ENCODE measurements around the gene SHC3.

DNA sequence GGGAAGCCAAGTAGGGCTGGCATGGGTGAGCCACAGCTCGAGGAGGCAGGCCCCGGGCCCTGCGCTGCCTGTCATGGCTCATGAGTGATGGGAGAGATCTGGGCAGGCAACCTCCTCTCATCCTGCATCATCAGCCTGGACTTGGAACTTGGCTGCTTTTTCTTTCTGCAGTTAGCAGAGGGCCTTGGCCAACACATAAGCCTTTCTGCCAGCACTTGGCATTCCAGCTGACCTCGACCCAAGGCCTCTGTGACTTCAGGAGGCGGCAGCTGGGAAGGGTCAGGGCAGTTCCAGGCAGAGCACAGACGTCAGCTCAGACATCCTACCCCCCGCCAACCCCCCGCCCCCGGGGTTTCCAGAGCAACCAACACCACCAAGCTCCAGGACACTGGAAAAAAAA is 179.7 kb downstream of the SHC3 start:
- TF ChIP-seq POLR2A (IDR thresholded peaks at IDR 0.05; ENCODE audit: low read depth, low read length): no peak
- TF ChIP-seq, protein P1, sequence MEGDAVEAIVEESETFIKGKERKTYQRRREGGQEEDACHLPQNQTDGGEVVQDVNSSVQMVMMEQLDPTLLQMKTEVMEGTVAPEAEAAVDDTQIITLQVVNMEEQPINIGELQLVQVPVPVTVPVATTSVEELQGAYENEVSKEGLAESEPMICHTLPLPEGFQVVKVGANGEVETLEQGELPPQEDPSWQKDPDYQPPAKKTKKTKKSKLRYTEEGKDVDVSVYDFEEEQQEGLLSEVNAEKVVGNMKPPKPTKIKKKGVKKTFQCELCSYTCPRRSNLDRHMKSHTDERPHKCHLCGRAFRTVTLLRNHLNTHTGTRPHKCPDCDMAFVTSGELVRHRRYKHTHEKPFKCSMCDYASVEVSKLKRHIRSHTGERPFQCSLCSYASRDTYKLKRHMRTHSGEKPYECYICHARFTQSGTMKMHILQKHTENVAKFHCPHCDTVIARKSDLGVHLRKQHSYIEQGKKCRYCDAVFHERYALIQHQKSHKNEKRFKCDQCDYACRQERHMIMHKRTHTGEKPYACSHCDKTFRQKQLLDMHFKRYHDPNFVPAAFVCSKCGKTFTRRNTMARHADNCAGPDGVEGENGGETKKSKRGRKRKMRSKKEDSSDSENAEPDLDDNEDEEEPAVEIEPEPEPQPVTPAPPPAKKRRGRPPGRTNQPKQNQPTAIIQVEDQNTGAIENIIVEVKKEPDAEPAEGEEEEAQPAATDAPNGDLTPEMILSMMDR (IDR thresholded peaks at IDR 0.05; ENCODE audit: extremely low read depth in 1 of 2, insufficient read depth in 1 of 2, low read depth in 1 of 2, low read length in 2 of 2): no peak
- no peak for TF ChIP-seq EZH2 (IDR thresholded peaks at IDR 0.05; ENCODE audit: borderline replicate concordance, low read depth, low read length, severe bottlenecking)
- TF ChIP-seq, protein P2, sequence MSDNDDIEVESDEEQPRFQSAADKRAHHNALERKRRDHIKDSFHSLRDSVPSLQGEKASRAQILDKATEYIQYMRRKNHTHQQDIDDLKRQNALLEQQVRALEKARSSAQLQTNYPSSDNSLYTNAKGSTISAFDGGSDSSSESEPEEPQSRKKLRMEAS (IDR thresholded peaks at IDR 0.05; ENCODE audit: insufficient read depth, insufficient read length): no peak
